Colonic mucosa (tissue), 4 donors: Measurements from ENCODE around the gene ARAF. TPM values are rescaled to one million over a fixed set of nuclear protein-coding genes. Genes with fewer than 3 reads are reported as not detected.

Experiments
- DNase-seq: peaks from one replicate; pipeline ENCODE4 v3.0.0-alpha.2; 2020
- H3K27ac ChIP-seq: fragments of 200-600 bp; one replicate; pipeline ENCODE4 v1.8.0; 2021
- H3K27me3 ChIP-seq: fragments of 200-600 bp; one replicate; pipeline ENCODE4 v1.8.0; 2021
- H3K36me3 ChIP-seq: fragments of 200-600 bp; one replicate; pipeline ENCODE4 v1.8.0; 2021
- H3K4me1 ChIP-seq: fragments of 200-600 bp; one replicate; pipeline ENCODE4 v1.8.0; 2021; ENCODE audit warnings: mild to moderate bottlenecking
- H3K4me3 ChIP-seq: fragments of 200-600 bp; one replicate; pipeline ENCODE4 v1.8.0; 2021
- H3K9ac ChIP-seq, 2 donors: one replicate each; pipeline ENCODE4 v1.7.0; 2013; ENCODE audit warnings: control low read depth in 2 of 2, low read depth in 2 of 2, low read length in 2 of 2
- H3K9me3 ChIP-seq: fragments of 200-600 bp; one replicate; pipeline ENCODE4 v1.8.0; 2021
- intact Hi-C: fragments of 100-400 bp; cut with DNase I; formaldehyde crosslinking; loops from one replicate; pipeline ENCODE4 v1.14.1; 2022
- total RNA-seq, 2 donors: library from RNA; stranded (reverse); fragmentation: NEBNext Ultra II Directional in 1 of 2; extraction: Animal tissue kit (Norgen Biotek cat#: 25700) in 1 of 2; gene quantifications; one replicate each; pipeline ENCODE4 v1.2.1, GENCODE V29; 2021
- TF ChIP-seq, protein P1 (sequence below): fragments of 200-600 bp; IDR thresholded peaks from one replicate; pipeline ENCODE4 v1.8.0; 2022; ENCODE audit warnings: antibody characterized with exemption, mild to moderate bottlenecking
- donor health status: healthy.
- donor health status: DM: no; HTN: no; CAD: no.
- donor health status: DM: no; HTN: no; CAD: no.

Gene ARAF
- total RNA-seq, 2 donors from 2014 or later: 94.8 to 95.2 TPM

- Histone ChIP-seq H3K9me3 (no peaks in the 10 kb centered on the region), H3K9ac (no peak overlapping the region), H3K4me3 (no peak overlapping the region), H3K36me3 (no peaks in the 10 kb centered on the region), H3K27ac (no peak overlapping the region), H3K4me1 (no peaks in the 10 kb centered on the region), H3K27me3 (no peaks in the 10 kb centered on the region)
- TF ChIP-seq, protein P1, sequence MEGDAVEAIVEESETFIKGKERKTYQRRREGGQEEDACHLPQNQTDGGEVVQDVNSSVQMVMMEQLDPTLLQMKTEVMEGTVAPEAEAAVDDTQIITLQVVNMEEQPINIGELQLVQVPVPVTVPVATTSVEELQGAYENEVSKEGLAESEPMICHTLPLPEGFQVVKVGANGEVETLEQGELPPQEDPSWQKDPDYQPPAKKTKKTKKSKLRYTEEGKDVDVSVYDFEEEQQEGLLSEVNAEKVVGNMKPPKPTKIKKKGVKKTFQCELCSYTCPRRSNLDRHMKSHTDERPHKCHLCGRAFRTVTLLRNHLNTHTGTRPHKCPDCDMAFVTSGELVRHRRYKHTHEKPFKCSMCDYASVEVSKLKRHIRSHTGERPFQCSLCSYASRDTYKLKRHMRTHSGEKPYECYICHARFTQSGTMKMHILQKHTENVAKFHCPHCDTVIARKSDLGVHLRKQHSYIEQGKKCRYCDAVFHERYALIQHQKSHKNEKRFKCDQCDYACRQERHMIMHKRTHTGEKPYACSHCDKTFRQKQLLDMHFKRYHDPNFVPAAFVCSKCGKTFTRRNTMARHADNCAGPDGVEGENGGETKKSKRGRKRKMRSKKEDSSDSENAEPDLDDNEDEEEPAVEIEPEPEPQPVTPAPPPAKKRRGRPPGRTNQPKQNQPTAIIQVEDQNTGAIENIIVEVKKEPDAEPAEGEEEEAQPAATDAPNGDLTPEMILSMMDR: no peak
- DNase-seq: no peak
- intact Hi-C loops: no loop called here
These were observed 44.0 kb downstream of the ARAF start for GRCh38 chrX:47605024-47605423.

DNA sequence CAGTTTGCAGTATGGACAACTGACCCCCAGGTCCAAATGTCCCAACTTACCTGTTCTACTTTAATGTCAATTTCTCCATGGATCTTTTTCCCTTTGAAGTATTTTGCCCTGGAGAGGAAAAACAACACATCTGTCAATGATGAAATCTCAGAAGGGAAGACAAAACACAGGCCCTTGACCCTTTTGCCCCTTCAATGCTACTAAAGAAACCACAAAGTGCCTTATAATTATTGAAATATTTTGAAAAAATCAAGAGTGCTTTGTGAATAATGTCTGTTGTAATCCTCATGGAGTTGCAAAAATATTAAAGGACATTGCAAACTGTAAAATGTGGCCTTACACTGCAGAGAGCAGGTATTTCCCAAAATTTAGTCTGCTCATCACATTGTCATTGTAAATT, 46.1 kb downstream of the ARAF start:
- Histone ChIP-seq H3K9ac (no peak overlapping the region), H3K9me3 (no peaks in the 10 kb centered on the region), H3K4me3 (no peak overlapping the region), H3K27me3 (no peaks in the 10 kb centered on the region), H3K4me1 (no peaks in the 10 kb centered on the region), H3K27ac (no peak overlapping the region), H3K36me3 (no peaks in the 10 kb centered on the region)
- intact Hi-C loops: no loop called here
- TF ChIP-seq, protein P1: no peak
- no peak for DNase-seq

- Histone ChIP-seq H3K4me3 (no peak overlapping the region), H3K27me3 (no peaks in the 10 kb centered on the region), H3K27ac (no peak overlapping the region), H3K4me1 (no peaks in the 10 kb centered on the region), H3K36me3 (no peaks in the 10 kb centered on the region), H3K9ac (no peak overlapping the region), H3K9me3 (no peaks in the 10 kb centered on the region)
- TF ChIP-seq, protein P1: no peak
- intact Hi-C loops: no loop called here
- no peak for DNase-seq
These were observed 47.3 kb downstream of the ARAF start for GRCh38 chrX:47608130-47608810.

DNA sequence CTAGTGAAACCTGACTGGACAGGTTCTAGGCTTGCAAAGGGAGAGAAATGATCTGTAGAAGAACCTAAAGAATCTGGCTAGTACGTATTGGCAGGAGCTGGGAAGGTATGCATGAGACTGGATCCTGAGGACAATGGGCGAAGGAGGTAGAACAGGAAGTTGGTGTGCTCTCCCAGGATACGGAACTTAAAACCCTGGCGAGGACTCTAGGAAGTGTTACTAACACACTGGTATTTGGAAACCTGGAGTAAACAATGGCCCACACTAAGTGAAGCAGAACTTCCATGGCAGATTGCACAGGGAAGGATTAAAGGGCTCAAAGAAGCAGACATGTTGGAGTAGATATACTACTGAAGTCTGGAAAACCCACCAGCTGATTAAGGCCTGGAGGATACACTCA, 49.5 kb downstream of the ARAF start:
- Histone ChIP-seq H3K9ac (no peak overlapping the region), H3K27ac (no peak overlapping the region), H3K27me3 (no peaks in the 10 kb centered on the region), H3K36me3 (no peaks in the 10 kb centered on the region), H3K4me3 (no peak overlapping the region), H3K9me3 (no peaks in the 10 kb centered on the region), H3K4me1 (no peaks in the 10 kb centered on the region)
- TF ChIP-seq, protein P1: no peak
- intact Hi-C loops: no loop called here
- DNase-seq: no peak

GRCh38 chrX:47611489-47611888, 50.5 kb downstream of the ARAF start:
- intact Hi-C loops: no loop called here
- Histone ChIP-seq H3K27me3 (no peaks in the 10 kb centered on the region), H3K27ac (no peak overlapping the region), H3K36me3 (no peaks in the 10 kb centered on the region), H3K4me1 (no peaks in the 10 kb centered on the region), H3K9me3 (no peaks in the 10 kb centered on the region), H3K4me3 (no peak overlapping the region), H3K9ac (no peak overlapping the region)
- no peak for DNase-seq
- TF ChIP-seq, protein P1: no peak
